Purkinje cell (primary cell): ENCODE results near the gene SLC10A6. TPM values are rescaled to one million over a fixed set of nuclear protein-coding genes. Genes with fewer than 3 reads are reported as not detected.

Source experiments
- polyA plus RNA-seq: library from polyadenylated mRNA; unstranded; fragments of >200 nt; fragmentation: Nextera tagmentation; gene quantifications from 2 replicates; pipeline ENCODE4 v1.2.1, GENCODE V29; 2014

Gene SLC10A6
- not detected in 2 replicates for polyA plus RNA-seq

GRCh38 chr4:86848732-86849619, at the start of gene SLC10A6:
TSS of gene SLC10A6 (minus strand) at chr4:86849384. CDS start at chr4:86849115, 269 bp downstream.

DNA sequence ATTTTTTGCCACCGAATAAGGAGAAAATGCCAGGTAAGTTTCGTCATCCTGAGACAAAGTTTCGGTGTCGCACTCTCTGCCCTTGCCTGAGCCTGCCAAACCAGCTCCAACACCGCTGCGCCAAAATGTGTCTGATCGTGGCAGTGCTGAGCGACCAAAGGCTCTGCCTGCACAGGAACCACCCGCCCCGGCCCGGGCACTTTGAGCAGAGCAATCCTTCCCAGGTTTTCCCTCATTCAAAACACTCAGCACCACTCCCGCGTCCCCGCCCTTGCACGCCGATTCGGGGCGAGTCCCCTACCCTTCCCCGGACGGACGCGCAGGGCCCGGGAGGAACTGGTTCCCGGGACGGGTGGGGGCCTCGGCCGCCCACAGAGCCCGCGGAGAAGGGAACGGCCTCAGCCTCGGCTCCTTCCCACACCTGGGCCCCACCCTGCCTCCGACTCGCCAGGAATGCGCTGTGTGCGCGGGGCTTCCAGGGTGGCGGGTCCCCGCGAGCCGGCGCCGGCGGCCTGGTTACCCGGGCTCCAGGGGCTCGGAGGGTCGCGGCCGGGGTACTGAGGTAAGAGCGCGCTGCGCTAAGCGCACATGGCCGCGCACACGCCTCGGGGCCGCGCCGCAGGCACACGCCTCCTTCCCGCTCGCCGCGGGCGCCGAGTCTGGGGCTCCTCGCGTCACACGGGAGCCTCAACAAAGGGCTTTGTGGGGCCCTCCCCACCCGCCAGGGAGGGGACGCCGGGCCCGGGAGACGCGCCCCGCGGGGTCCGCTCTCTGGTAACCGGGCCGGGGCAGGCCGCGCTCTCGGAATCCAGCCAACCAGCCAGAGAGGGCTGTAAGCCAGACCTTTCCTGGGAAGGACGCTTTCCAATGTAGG, 42.8 kb upstream of the SLC10A6 start, which contains the start of gene C4orf36:
TSS of gene C4orf36 (minus strand) at position 661 of the 874 bp plus-strand sequence. CDS start 902 bp downstream, outside the sequence.

Other genes starting within 250 kb of the SLC10A6 start
- not detected in 2 replicates for gene C4orf36, start 43.0 kb upstream of the SLC10A6 start, polyA plus RNA-seq
- gene AFF1, start 85.6 kb upstream of the SLC10A6 start, polyA plus RNA-seq, result 63.5 and 69.6 TPM in 2 replicates